ENCODE measurements around the gene SMIM8. TPM values are rescaled to one million over a fixed set of nuclear protein-coding genes. Genes with fewer than 3 reads are reported as not detected.

The SMIM8 gene
- total RNA-seq, 1 donor from 2014 or later: 22.5 TPM

DNA sequence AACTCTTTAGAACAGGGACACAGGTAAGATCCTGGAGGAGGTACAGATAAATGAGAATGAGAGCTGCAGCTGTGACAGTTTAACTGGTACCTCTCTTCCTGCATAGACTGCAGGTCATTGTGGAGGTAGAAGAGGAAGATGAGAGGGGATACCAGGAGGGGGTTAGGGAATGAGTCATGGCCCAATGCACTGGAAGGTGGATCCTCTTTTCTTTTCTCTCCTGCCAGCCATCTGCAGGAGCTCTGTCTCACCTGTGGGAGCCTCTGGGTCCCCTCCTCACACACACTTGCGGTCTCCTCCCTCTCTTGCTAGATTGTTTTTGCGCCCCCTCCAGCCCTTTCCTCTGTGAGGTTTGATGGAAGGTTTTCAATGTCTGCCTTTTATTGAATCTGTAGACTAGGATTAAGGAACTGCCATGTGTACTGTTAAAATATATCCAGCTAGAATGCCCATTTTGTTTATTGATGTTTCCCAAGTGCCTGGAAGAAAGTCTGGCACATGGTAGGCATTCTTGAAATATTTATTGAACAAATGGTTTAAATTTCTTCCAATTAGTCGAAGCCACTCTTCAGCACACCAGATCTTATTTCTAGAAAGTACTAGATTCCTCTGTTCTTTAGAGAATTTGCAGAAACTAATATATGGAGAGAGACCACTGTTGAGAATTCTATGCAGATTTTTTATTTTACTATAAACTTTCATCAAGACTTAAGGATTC lies 35.2 kb downstream of the SMIM8 start:
- H3K27me3 Mint-ChIP-seq (ENCODE audit: unreplicated experiment): no peaks in the 10 kb centered on the region
- no peak for DNase-seq
- H3K27ac Mint-ChIP-seq (ENCODE audit: unreplicated experiment): no peak overlapping the region
- H3K4me1 Mint-ChIP-seq (ENCODE audit: low read depth, unreplicated experiment): no peaks in the 10 kb centered on the region
- no peaks in the 10 kb centered on the region for H3K9me3 Mint-ChIP-seq (ENCODE audit: unreplicated experiment)
- H3K36me3 Mint-ChIP-seq (ENCODE audit: unreplicated experiment): peaks cover 3% of the 10 kb centered on the region
- no peak for TF ChIP-seq CTCF (IDR thresholded peaks at IDR 0.05; ENCODE audit: partially characterized antibody, unreplicated experiment)
- no peak overlapping the region for H3K4me3 Mint-ChIP-seq (ENCODE audit: unreplicated experiment)

DNA sequence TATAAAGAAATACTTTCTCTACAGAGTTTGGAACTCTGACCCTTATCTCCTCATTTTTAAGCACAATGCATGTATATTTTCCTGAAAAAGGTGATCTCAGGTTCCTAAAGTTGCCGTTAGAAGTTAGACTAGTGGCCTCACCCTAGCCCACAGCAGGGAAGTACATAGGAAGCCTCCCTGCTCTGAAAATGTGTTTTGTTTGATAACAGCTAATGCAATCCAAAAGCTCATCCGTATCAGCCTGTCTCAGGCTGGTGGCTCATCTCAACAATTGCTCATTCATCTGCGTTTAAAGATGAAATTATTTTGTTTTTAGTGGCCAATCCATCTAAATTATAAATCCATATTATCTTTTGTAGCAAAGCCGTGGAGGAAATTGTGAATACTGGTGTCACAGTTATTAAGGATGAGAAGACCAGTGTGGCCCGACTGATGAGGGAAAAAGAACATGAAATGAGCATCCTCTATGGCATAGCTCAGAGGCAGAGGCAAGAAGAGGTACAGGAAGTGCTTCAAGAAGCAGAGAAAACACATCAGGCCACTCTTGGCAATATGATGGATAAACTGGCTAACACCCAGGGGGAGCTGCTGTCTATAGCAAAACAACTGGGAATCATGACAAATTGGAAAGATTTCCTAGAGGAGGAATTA lies 42.3 kb downstream of the SMIM8 start:
- H3K36me3 Mint-ChIP-seq (ENCODE audit: unreplicated experiment): peaks cover 21% of the 10 kb centered on the region
- no peak for TF ChIP-seq CTCF (IDR thresholded peaks at IDR 0.05; ENCODE audit: partially characterized antibody, unreplicated experiment)
- H3K4me1 Mint-ChIP-seq (ENCODE audit: low read depth, unreplicated experiment): no peaks in the 10 kb centered on the region
- DNase-seq: no peak
- no peak overlapping the region for H3K4me3 Mint-ChIP-seq (ENCODE audit: unreplicated experiment)
- no peaks in the 10 kb centered on the region for H3K27me3 Mint-ChIP-seq (ENCODE audit: unreplicated experiment)
- H3K9me3 Mint-ChIP-seq (ENCODE audit: unreplicated experiment): peaks cover 4% of the 10 kb centered on the region
- no peak overlapping the region for H3K27ac Mint-ChIP-seq (ENCODE audit: unreplicated experiment)

GRCh38 chr6:87366072-87366827 lies 43.9 kb downstream of the SMIM8 start:
- H3K27me3 Mint-ChIP-seq (ENCODE audit: unreplicated experiment): no peaks in the 10 kb centered on the region
- no peaks in the 10 kb centered on the region for H3K4me1 Mint-ChIP-seq (ENCODE audit: low read depth, unreplicated experiment)
- no peak overlapping the region for H3K4me3 Mint-ChIP-seq (ENCODE audit: unreplicated experiment)
- no peak overlapping the region for H3K27ac Mint-ChIP-seq (ENCODE audit: unreplicated experiment)
- DNase-seq: no peak
- peaks cover 25% of the 10 kb centered on the region for H3K36me3 Mint-ChIP-seq (ENCODE audit: unreplicated experiment)
- peaks cover 4% of the 10 kb centered on the region for H3K9me3 Mint-ChIP-seq (ENCODE audit: unreplicated experiment)
- no peak for TF ChIP-seq CTCF (IDR thresholded peaks at IDR 0.05; ENCODE audit: partially characterized antibody, unreplicated experiment)

DNA sequence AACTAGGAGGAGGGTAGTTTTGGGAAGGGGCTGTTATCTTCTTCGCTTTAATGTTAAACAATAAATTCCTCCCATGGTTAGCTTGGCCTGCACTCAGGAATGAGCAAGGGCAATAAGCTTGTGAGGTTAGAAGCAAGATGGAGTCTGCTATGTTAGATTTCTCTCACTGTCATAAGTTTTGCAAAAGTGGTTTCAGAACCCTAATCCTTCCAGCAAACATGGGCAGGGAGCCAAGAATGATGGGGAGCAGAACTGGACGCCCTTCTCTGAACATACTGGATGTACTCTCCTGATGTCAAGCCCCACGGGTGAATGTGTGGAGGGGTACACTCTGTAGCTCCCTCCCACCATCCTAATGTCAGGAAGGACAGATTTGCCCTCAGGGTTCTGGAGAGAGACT lies 44.5 kb downstream of the SMIM8 start:
- Mint-ChIP-seq H3K36me3 (ENCODE audit: unreplicated experiment) (peaks cover 25% of the 10 kb centered on the region), H3K27me3 (ENCODE audit: unreplicated experiment) (no peaks in the 10 kb centered on the region), H3K4me3 (ENCODE audit: unreplicated experiment) (no peak overlapping the region), H3K27ac (ENCODE audit: unreplicated experiment) (no peak overlapping the region), H3K4me1 (ENCODE audit: low read depth, unreplicated experiment) (no peaks in the 10 kb centered on the region), H3K9me3 (ENCODE audit: unreplicated experiment) (peaks cover 4% of the 10 kb centered on the region)
- no peak for DNase-seq
- no peak for TF ChIP-seq CTCF (IDR thresholded peaks at IDR 0.05; ENCODE audit: partially characterized antibody, unreplicated experiment)
